Measurements from ENCODE around the gene CTDSP2. TPM values are rescaled to one million over a fixed set of nuclear protein-coding genes. Genes with fewer than 3 reads are reported as not detected.
A peak's percentile ranks its signal among the peaks of the same experiment; 100 is the strongest.

Gene CTDSP2
- total and polyA plus RNA-seq, 2 donors (not counting 3 experiments of a cell fraction or from before 2014, with no cell fraction given): 142 to 146 TPM

MicroRNA genes within 50 kb of the gene (microRNA counts, 767-probe panel; counts per million panel counts)
- 723 counts per million, percentile 96 among the panel's probes with 10 or more counts for microRNA hsa-miR-26a-5p

Small RNA genes within 50 kb of the gene (microRNA-seq; reads per million reads assigned to microRNA genes)
- 233 reads per million, percentile 69 among the genes with 10 or more reads in this experiment for gene MIR26A2 (ENCODE audit: borderline number of aligned reads, borderline replicate concordance)

Small RNA genes within 50 kb of the gene (small RNA-seq; reads per million reads assigned to genes)
- gene MIR26A2 (ENCODE audit: insufficient read depth, insufficient read length, low read depth, low replicate concordance) (not detected), gene RNU6-1083P (ENCODE audit: insufficient read depth, insufficient read length, low read depth, low replicate concordance) (not detected)

Other genes with a start within 250 kb of the CTDSP2 start
- gene DTX3, start 241.9 kb downstream of the CTDSP2 start, total RNA-seq: 25.9 and 34.5 TPM in 2 replicates
- 51.4 and 65.0 TPM in 2 replicates for gene DTX3, start 241.9 kb downstream of the CTDSP2 start, polyA plus RNA-seq
- 4.7 and 7.4 TPM in 2 replicates for gene ARHGEF25, start 235.3 kb downstream of the CTDSP2 start, total RNA-seq
- 3.5 and 4.7 TPM in 2 replicates for gene ARHGEF25, start 235.3 kb downstream of the CTDSP2 start, polyA plus RNA-seq
- gene B4GALNT1, start 213.5 kb downstream of the CTDSP2 start, total RNA-seq: 0.25 and 0.35 TPM in 2 replicates
- 0.24 and 0.33 TPM in 2 replicates for gene B4GALNT1, start 213.5 kb downstream of the CTDSP2 start, polyA plus RNA-seq
- gene OS9, start 152.6 kb downstream of the CTDSP2 start, total RNA-seq: 188 and 212 TPM in 2 replicates
- gene OS9, start 152.6 kb downstream of the CTDSP2 start, polyA plus RNA-seq: 374 and 561 TPM in 2 replicates
- 0.05 and 0.24 TPM in 2 replicates for gene AGAP2, start 108.0 kb downstream of the CTDSP2 start, total RNA-seq
- gene AGAP2, start 108.0 kb downstream of the CTDSP2 start, polyA plus RNA-seq: 0.04 and 0.05 TPM in 2 replicates
- gene TSPAN31, start 101.7 kb downstream of the CTDSP2 start, total RNA-seq: 14.6 and 15.0 TPM in 2 replicates
- gene TSPAN31, start 101.7 kb downstream of the CTDSP2 start, polyA plus RNA-seq: 33.3 and 43.9 TPM in 2 replicates
- 156 and 171 TPM in 2 replicates for gene CDK4, start 94.4 kb downstream of the CTDSP2 start, total RNA-seq
- 300 and 332 TPM in 2 replicates for gene CDK4, start 94.4 kb downstream of the CTDSP2 start, polyA plus RNA-seq
- gene MARCHF9, start 91.6 kb downstream of the CTDSP2 start, total RNA-seq: 3.0 and 4.6 TPM in 2 replicates
- 4.8 and 5.8 TPM in 2 replicates for gene MARCHF9, start 91.6 kb downstream of the CTDSP2 start, polyA plus RNA-seq
- 2.4 and 2.7 TPM in 2 replicates for gene CYP27B1, start 79.7 kb downstream of the CTDSP2 start, total RNA-seq
- 0.62 TPM in 2 replicates for gene CYP27B1, start 79.7 kb downstream of the CTDSP2 start, polyA plus RNA-seq
- gene METTL1, start 74.6 kb downstream of the CTDSP2 start, total RNA-seq: 24.3 and 24.8 TPM in 2 replicates
- 23.6 and 25.0 TPM in 2 replicates for gene METTL1, start 74.6 kb downstream of the CTDSP2 start, polyA plus RNA-seq
- 6.6 and 8.8 TPM in 2 replicates for gene EEF1AKMT3, start 74.1 kb downstream of the CTDSP2 start, total RNA-seq
- gene EEF1AKMT3, start 74.1 kb downstream of the CTDSP2 start, polyA plus RNA-seq: 7.3 and 7.9 TPM in 2 replicates
- gene TSFM, start 63.9 kb downstream of the CTDSP2 start, total RNA-seq: 39.3 and 41.8 TPM in 2 replicates
- 13.2 and 16.5 TPM in 2 replicates for gene TSFM, start 63.9 kb downstream of the CTDSP2 start, polyA plus RNA-seq
- 2.2 and 3.0 TPM in 2 replicates for gene AVIL, start 28.0 kb downstream of the CTDSP2 start, total RNA-seq
- gene AVIL, start 28.0 kb downstream of the CTDSP2 start, polyA plus RNA-seq: 1.0 and 1.1 TPM in 2 replicates
- gene ATP23, start 94.8 kb upstream of the CTDSP2 start, total RNA-seq: 5.9 and 7.2 TPM in 2 replicates
- gene ATP23, start 94.8 kb upstream of the CTDSP2 start, polyA plus RNA-seq: 9.0 and 14.5 TPM in 2 replicates